Endothelial cell of umbilical vein (primary cell): ENCODE results near the gene PRKAR2B. TPM values are rescaled to one million over a fixed set of nuclear protein-coding genes. Genes with fewer than 3 reads are reported as not detected.

Source experiments
- BruUV-seq: library from RNA; stranded (reverse); fragments of 400-500 nt; replicated peaks from 2 replicates; lab custom pipeline; 2021; lab: Mats Ljungman, UMichigan
- CTCF ChIA-PET: fragments of 300-600, 350-600 bp; sonication (Branson Sonifier 250); formaldehyde crosslinking; loops from one replicate; lab custom pipeline; 2021; ENCODE audit warnings: antibody characterized with exemption, inconsistent platforms; lab: Charles Lee
- POLR2A ChIA-PET: fragments of 300-600, 350-600 bp; sonication (Branson Sonifier 250); formaldehyde crosslinking; loops from one replicate; lab custom pipeline; 2021; ENCODE audit warnings: antibody characterized with exemption, inconsistent platforms; lab: Charles Lee
- DNase-seq: peaks from one replicate; pipeline ENCODE4 v3.0.0-alpha.2; 2011; ENCODE audit warnings: low read depth, low spot score
- FAIRE-seq: peaks from 2 replicates; lab custom pipeline; 2011; peaks lifted over from hg19 to GRCh38; lab: Jason Lieb, UNC
- H2AFZ ChIP-seq: 2 replicates; pipeline ENCODE4 v1.6.0; 2012; ENCODE audit warnings: low read depth, low read length, control low read depth, inconsistent platforms
- H3K27ac ChIP-seq: 2 replicates; pipeline ENCODE4 v1.5.1; 2011; ENCODE audit warnings: low read depth, mild to moderate bottlenecking, control low read depth, low read length, moderate library complexity; ENCODE audit not compliant: insufficient read depth
- H3K27me3 ChIP-seq, 2 experiments: 2 replicates each; pipeline versions ENCODE4 v1.6.0 to v1.6.1; 2011; ENCODE audit warnings: low read length in 2 of 2, mixed read lengths in 1 of 2; ENCODE audit not compliant: control insufficient read depth in 2 of 2, insufficient read depth in 2 of 2
- H3K36me3 ChIP-seq, 2 experiments: 2 replicates in 1 of 2; 3 replicates in 1 of 2; pipeline ENCODE4 v1.5.1; 2011; ENCODE audit warnings: low read length in 2 of 2, mild to moderate bottlenecking in 1 of 2, moderate library complexity in 1 of 2; ENCODE audit not compliant: control insufficient read depth in 2 of 2, insufficient read depth in 2 of 2; ENCODE audit errors: extremely low read depth in 1 of 2
- H3K4me1 ChIP-seq: 3 replicates; pipeline ENCODE4 v1.5.1; 2011; ENCODE audit warnings: mild to moderate bottlenecking, low read length; ENCODE audit not compliant: control insufficient read depth, insufficient read depth; ENCODE audit errors: extremely low read depth
- H3K4me2 ChIP-seq: 2 replicates; pipeline ENCODE4 v1.6.1; 2011; ENCODE audit warnings: low read length, control low read depth, mixed read lengths; ENCODE audit not compliant: insufficient read depth
- H3K4me3 ChIP-seq, 3 experiments: fragments of 200-600 bp in 1 of 3; sonication (generic), shearing (Covaris generic) in 1 of 3; replicated peaks in 1 of 3; 2 replicates each; pipeline ENCODE4 v1.5.1; 2011 to 2016; ENCODE audit warnings: control low read depth in 3 of 3, low read length in 3 of 3, mild to moderate bottlenecking in 2 of 3, inconsistent platforms in 1 of 3, low read depth in 1 of 3, moderate library complexity in 1 of 3; ENCODE audit not compliant: insufficient read depth in 1 of 3
- H3K79me2 ChIP-seq: 2 replicates; pipeline ENCODE4 v1.6.0; 2012; ENCODE audit warnings: low read length, inconsistent platforms; ENCODE audit not compliant: control insufficient read depth, insufficient read depth
- H3K9ac ChIP-seq: replicated peaks from 2 replicates; pipeline ENCODE3; 2011; ENCODE audit warnings: low read length, control low read depth; ENCODE audit not compliant: insufficient read depth; ENCODE audit errors: extremely low read depth
- H3K9me1 ChIP-seq: replicated peaks from 3 replicates; pipeline ENCODE4 v1.6.0; 2011; ENCODE audit warnings: mild to moderate bottlenecking, low read length; ENCODE audit not compliant: control insufficient read depth, insufficient read depth; ENCODE audit errors: extremely low read depth
- H3K9me3 ChIP-seq: replicated peaks from 2 replicates; pipeline ENCODE4 v1.5.1; 2012; ENCODE audit warnings: low read length, inconsistent platforms; ENCODE audit not compliant: control insufficient read depth, insufficient read depth
- H4K20me1 ChIP-seq: replicated peaks from 2 replicates; pipeline ENCODE3; 2011; ENCODE audit warnings: mild to moderate bottlenecking, low read length; ENCODE audit not compliant: control insufficient read depth, insufficient read depth; ENCODE audit errors: extremely low read depth
- FOS ChIP-seq: IDR thresholded peaks from 2 replicates; pipeline ENCODE4 v1.6.1; 2011; ENCODE audit warnings: mild to moderate bottlenecking, low read length, moderate library complexity, borderline replicate concordance; ENCODE audit not compliant: insufficient read depth
- JUN ChIP-seq: IDR thresholded peaks from 2 replicates; pipeline ENCODE4 v1.6.1; 2011; ENCODE audit warnings: borderline replicate concordance, low read depth; ENCODE audit not compliant: insufficient read length, insufficient read depth
- MYC ChIP-seq: IDR thresholded peaks from one replicate; pipeline ENCODE4 v1.6.1; 2011; ENCODE audit warnings: mild to moderate bottlenecking, low read depth, low read length
- POLR2A ChIP-seq: IDR thresholded peaks from 2 replicates; pipeline ENCODE4 v1.6.1; 2012; ENCODE audit warnings: low read depth, mild to moderate bottlenecking, control low read depth, low read length
- POLR2AphosphoS5 ChIP-seq: IDR thresholded peaks from 2 replicates; pipeline ENCODE4 v1.6.1; 2012; ENCODE audit warnings: low read depth, mild to moderate bottlenecking, control low read depth, low read length, moderate library complexity; ENCODE audit not compliant: insufficient read depth
- dilution Hi-C: fragments of 300-500 bp; cut with MboI; formaldehyde crosslinking; loops from one replicate; pipeline ENCODE4 v1.15.0; 2019; ENCODE audit warnings: low sequenced_read_pairs; ENCODE audit not compliant: extremely low pct_ligation_motif_present
- intact Hi-C: fragments of 100-400 bp; cut with micrococcal nuclease; formaldehyde crosslinking; loops from one replicate; pipeline ENCODE4 v1.10.0; 2022
- polyA plus RNA-seq, 4 experiments: library from polyadenylated mRNA; depleted of rRNA in 3 of 4; stranded (reverse) in 3 of 4; unstranded in 1 of 4; fragments of >200 nt; gene quantifications; 2 replicates each; pipeline versions ENCODE4 v1.2.1 to v1.2.3, GENCODE V29; 2011 to 2012; ENCODE audit warnings: missing spikeins in 1 of 4
- total RNA-seq: library from RNA; stranded (reverse); gene quantifications from 2 replicates; pipeline ENCODE4 v1.2.3, GENCODE V29; 2021
- TF ChIP-seq, protein P1 (sequence below), 2 donors: IDR thresholded peaks; 1 replicate in 1 of 2; 2 replicates in 1 of 2; pipeline ENCODE4 v1.5.1; 2011; ENCODE audit warnings: low read length in 2 of 2, mild to moderate bottlenecking in 2 of 2, moderate library complexity in 2 of 2, control low read depth in 1 of 2, inconsistent platforms in 1 of 2, low read depth in 1 of 2; ENCODE audit not compliant: insufficient read depth in 1 of 2; ENCODE audit errors: extremely low read depth in 1 of 2
- TF ChIP-seq, protein P2 (sequence below): IDR thresholded peaks from 2 replicates; pipeline ENCODE4 v1.6.1; 2011; ENCODE audit not compliant: insufficient read depth, insufficient read length

The PRKAR2B gene
- total and polyA plus RNA-seq, 2 donors (not counting 3 experiments of a cell fraction or from before 2014, with no cell fraction given): 10.7 to 39.8 TPM

DNA sequence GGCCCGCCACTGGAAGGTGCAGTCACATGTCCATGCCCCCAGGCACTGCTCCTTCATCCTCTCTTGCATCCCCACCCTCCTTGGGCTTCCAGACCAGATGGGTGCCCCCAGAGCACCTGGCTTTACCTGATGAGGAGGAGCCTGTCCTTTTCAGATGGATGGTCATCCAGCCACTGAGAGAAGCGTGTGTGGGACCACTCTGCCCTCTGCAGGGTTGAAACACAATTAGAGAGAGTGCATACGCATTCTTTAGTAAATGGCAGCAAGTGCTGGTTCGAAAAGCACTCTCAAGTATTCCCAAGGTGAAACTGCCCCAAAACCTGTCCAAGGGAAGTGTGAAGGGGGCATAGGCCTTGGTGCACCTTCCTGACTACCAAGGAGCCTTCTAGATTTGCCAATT lies 165.9 kb downstream of the PRKAR2B start:
- no TSS peak for BruUV-seq
- ChIA-PET POLR2A (no interaction called here), CTCF (no interaction called here)
- intact Hi-C loops: no loop called here
- FAIRE-seq (no peak), DNase-seq (no peak)
- Histone ChIP-seq H3K4me1 (no peaks in the 10 kb centered on the region), H2AFZ (no peak overlapping the region), H3K27me3 (no peaks in the 10 kb centered on the region), H3K9me3 (no peaks in the 10 kb centered on the region), H3K4me2 (no peak overlapping the region), H3K27ac (no peak overlapping the region), H3K9ac (no peak overlapping the region), H3K36me3 (peaks cover 0 to 6% of the 10 kb centered on the region in 2 experiments), H3K79me2 (no peaks in the 10 kb centered on the region), H4K20me1 (no peaks in the 10 kb centered on the region), H3K4me3 (no peak overlapping the region), H3K9me1 (no peaks in the 10 kb centered on the region)
- no peak for TF ChIP-seq POLR2A
- TF ChIP-seq MYC: no peak
- TF ChIP-seq, protein P1, sequence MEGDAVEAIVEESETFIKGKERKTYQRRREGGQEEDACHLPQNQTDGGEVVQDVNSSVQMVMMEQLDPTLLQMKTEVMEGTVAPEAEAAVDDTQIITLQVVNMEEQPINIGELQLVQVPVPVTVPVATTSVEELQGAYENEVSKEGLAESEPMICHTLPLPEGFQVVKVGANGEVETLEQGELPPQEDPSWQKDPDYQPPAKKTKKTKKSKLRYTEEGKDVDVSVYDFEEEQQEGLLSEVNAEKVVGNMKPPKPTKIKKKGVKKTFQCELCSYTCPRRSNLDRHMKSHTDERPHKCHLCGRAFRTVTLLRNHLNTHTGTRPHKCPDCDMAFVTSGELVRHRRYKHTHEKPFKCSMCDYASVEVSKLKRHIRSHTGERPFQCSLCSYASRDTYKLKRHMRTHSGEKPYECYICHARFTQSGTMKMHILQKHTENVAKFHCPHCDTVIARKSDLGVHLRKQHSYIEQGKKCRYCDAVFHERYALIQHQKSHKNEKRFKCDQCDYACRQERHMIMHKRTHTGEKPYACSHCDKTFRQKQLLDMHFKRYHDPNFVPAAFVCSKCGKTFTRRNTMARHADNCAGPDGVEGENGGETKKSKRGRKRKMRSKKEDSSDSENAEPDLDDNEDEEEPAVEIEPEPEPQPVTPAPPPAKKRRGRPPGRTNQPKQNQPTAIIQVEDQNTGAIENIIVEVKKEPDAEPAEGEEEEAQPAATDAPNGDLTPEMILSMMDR (IDR thresholded peaks at IDR 0.05; ENCODE audit: extremely low read depth in 1 of 2, insufficient read depth in 1 of 2, low read depth in 1 of 2, low read length in 2 of 2): no peak
- TF ChIP-seq, protein P2, sequence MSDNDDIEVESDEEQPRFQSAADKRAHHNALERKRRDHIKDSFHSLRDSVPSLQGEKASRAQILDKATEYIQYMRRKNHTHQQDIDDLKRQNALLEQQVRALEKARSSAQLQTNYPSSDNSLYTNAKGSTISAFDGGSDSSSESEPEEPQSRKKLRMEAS: no peak
- TF ChIP-seq JUN: no peak
- no peak for TF ChIP-seq FOS
- TF ChIP-seq POLR2AphosphoS5: no peak
- dilution Hi-C loops: no loop called here

Other genes with a start within 250 kb of the PRKAR2B start
- 4.9 and 6.2 TPM in 2 replicates for gene PIK3CG, start 179.4 kb upstream of the PRKAR2B start, total RNA-seq
- gene PIK3CG, start 179.4 kb upstream of the PRKAR2B start, polyA plus RNA-seq: 0.81 and 1.2 TPM in 2 replicates
- 50.1 and 63.4 TPM in 2 replicates for gene HBP1, start 124.3 kb downstream of the PRKAR2B start, total RNA-seq
- gene HBP1, start 124.3 kb downstream of the PRKAR2B start, polyA plus RNA-seq: 43.4 and 49.6 TPM in 2 replicates